Femur (tissue), 1 donor: Measurements from ENCODE around the gene MEIKIN.
A peak's percentile ranks its signal among the peaks of the same experiment; 100 is the strongest.
"Not testable (repeated sequence)": the region's sequence is repeated elsewhere in the genome, so short reads cannot be mapped to it uniquely, and the experiment has no call there.

Experiments
- DNase-seq: peaks from one replicate; pipeline ENCODE4 v3.0.0-alpha.2; 2017

MEIKIN gene

GRCh38 chr5:131902266-131902665 is 43.2 kb downstream of the MEIKIN start:
- DNase-seq, result not testable (repeated sequence)

- no peak for DNase-seq
These were observed 45.8 kb downstream of the MEIKIN start for GRCh38 chr5:131899686-131900085.

GRCh38 chr5:131883984-131884383 is 61.5 kb downstream of the MEIKIN start:
- no peak for DNase-seq

- DNase-seq, result no peak
These were observed 65.8 kb downstream of the MEIKIN start for GRCh38 chr5:131879705-131880104.

- no peak for DNase-seq
These were observed 67.6 kb downstream of the MEIKIN start for GRCh38 chr5:131877873-131878272.

GRCh38 chr5:131871251-131871650 is 74.2 kb downstream of the MEIKIN start:
- DNase-seq, result not testable (repeated sequence)

GRCh38 chr5:131867524-131867923 is 77.9 kb downstream of the MEIKIN start:
- DNase-seq, result no peak

- no peak for DNase-seq
These were observed 81.8 kb downstream of the MEIKIN start for GRCh38 chr5:131863700-131864099.

- no peak for DNase-seq
These were observed 88.1 kb downstream of the MEIKIN start for GRCh38 chr5:131857388-131857787.

GRCh38 chr5:131855452-131855851 is 90.0 kb downstream of the MEIKIN start:
- DNase-seq, result no peak

GRCh38 chr5:131854134-131854533 is 91.3 kb downstream of the MEIKIN start:
- DNase-seq, result no peak

GRCh38 chr5:131848662-131849061 is 96.8 kb downstream of the MEIKIN start:
- no peak for DNase-seq

- DNase-seq, result no peak
These were observed 98.9 kb downstream of the MEIKIN start for GRCh38 chr5:131846536-131846935.

- no peak for DNase-seq
These were observed 99.6 kb downstream of the MEIKIN start for GRCh38 chr5:131845828-131846227.

GRCh38 chr5:131842971-131843370 is 102.5 kb downstream of the MEIKIN start:
- not testable (repeated sequence) for DNase-seq

- DNase-seq, result not testable (repeated sequence)
These were observed 112.8 kb downstream of the MEIKIN start for GRCh38 chr5:131832702-131833101.

GRCh38 chr5:131825404-131826013 is 120.0 kb downstream of the MEIKIN start:
- DNase-seq, result peak; percentile 15

- no peak for DNase-seq
These were observed 120.8 kb downstream of the MEIKIN start for GRCh38 chr5:131824631-131825030.

- DNase-seq, result no peak
These were observed 124.2 kb downstream of the MEIKIN start for GRCh38 chr5:131821221-131821620.

- no peak for DNase-seq
These were observed 127.3 kb downstream of the MEIKIN start for GRCh38 chr5:131818001-131818724.

GRCh38 chr5:131814990-131815389 is 130.5 kb downstream of the MEIKIN start:
- no peak for DNase-seq

GRCh38 chr5:131812371-131813160 is 132.9 kb downstream of the MEIKIN start:
- no peak for DNase-seq

- no peak for DNase-seq
These were observed 134.8 kb downstream of the MEIKIN start for GRCh38 chr5:131810510-131811249.
